IPS DF 6.9 (cell line): ENCODE measurements around the gene SEMA4C.

ENCODE experiments used
- DNase-seq: peaks from one replicate; pipeline ENCODE4 v3.0.0-alpha.2; 2013; ENCODE audit warnings: low read depth, low spot score
- H3K27ac ChIP-seq: one replicate; pipeline ENCODE4 v1.5.1; 2013; ENCODE audit warnings: low read length, control low read depth
- H3K27me3 ChIP-seq: 2 replicates; pipeline ENCODE4 v1.6.1; 2013; ENCODE audit warnings: mild to moderate bottlenecking, low read length; ENCODE audit not compliant: control insufficient read depth, insufficient read depth
- H3K36me3 ChIP-seq: 2 replicates; pipeline ENCODE4 v1.6.1; 2013; ENCODE audit warnings: low read length; ENCODE audit not compliant: control insufficient read depth, insufficient read depth
- H3K4me1 ChIP-seq: 2 replicates; pipeline ENCODE4 v1.6.1; 2013; ENCODE audit warnings: low read length; ENCODE audit not compliant: control insufficient read depth, insufficient read depth
- H3K4me3 ChIP-seq: 2 replicates; pipeline ENCODE4 v1.5.1; 2013; ENCODE audit warnings: mild to moderate bottlenecking, low read length
- H3K9me3 ChIP-seq: 2 replicates; pipeline ENCODE4 v1.6.1; 2013; ENCODE audit warnings: low read length, inconsistent platforms; ENCODE audit not compliant: control insufficient read depth, insufficient read depth
- WGBS: extraction: QIAGEN DNeasy Blood & Tissue Kit; methylation state at CpG from one replicate; pipeline ENCODE4 v1.1.7; 2013; ENCODE audit warnings: mixed read lengths, missing lambda C conversion rate; ENCODE audit not compliant: insufficient read length, insufficient coverage; 5-methylcytosine and 5-hydroxymethylcytosine counted together

SEMA4C gene

DNA sequence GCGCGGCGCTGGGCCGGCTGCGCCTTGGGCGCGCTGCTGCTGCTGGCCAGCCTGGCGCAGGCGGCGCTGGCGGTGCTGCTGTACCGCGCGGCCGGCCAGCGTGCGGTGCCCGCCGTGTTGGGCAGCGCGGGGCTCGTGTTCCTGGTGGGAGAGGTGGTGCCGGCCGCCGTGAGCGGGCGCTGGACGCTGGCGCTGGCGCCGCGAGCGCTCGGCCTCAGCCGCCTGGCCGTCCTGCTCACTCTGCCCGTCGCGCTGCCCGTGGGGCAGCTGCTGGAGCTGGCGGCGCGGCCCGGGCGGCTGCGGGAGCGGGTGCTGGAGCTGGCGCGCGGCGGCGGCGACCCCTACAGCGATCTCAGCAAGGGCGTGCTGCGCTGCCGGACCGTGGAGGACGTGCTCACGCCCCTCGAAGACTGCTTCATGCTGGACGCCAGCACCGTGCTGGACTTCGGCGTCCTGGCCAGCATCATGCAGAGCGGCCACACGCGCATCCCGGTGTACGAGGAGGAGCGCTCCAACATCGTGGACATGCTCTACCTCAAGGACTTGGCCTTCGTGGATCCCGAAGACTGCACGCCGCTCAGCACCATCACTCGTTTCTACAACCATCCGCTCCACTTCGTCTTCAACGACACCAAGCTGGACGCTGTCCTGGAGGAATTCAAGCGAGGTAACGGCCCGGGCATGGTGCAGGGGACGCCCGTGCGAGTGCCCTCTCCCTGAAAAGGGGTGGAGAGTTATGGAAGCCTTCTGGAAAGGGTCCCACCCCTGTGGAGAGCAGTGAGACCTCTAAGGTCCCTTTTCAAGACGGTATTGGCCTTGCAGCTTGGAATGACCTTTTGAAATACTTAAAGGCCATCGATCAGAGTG is 52.8 kb downstream of the SEMA4C start:
- H3K36me3 ChIP-seq: no peaks in the 10 kb centered on the region; the same call in 1 of the 2 replicates
- H3K27ac ChIP-seq: no peak overlapping the region
- no peaks in the 10 kb centered on the region for H3K27me3 ChIP-seq
- no CpG with 5 or more reads among the region's 89 CpGs for WGBS
- H3K9me3 ChIP-seq: no peaks in the 10 kb centered on the region
- DNase-seq: no peak
- H3K4me1 ChIP-seq: 0 out of 2 replicates have a peak, but pooled peaks cover 1% of the 10 kb centered on the region
- H3K4me3 ChIP-seq: peak overlapping the region; percentile 89

DNA sequence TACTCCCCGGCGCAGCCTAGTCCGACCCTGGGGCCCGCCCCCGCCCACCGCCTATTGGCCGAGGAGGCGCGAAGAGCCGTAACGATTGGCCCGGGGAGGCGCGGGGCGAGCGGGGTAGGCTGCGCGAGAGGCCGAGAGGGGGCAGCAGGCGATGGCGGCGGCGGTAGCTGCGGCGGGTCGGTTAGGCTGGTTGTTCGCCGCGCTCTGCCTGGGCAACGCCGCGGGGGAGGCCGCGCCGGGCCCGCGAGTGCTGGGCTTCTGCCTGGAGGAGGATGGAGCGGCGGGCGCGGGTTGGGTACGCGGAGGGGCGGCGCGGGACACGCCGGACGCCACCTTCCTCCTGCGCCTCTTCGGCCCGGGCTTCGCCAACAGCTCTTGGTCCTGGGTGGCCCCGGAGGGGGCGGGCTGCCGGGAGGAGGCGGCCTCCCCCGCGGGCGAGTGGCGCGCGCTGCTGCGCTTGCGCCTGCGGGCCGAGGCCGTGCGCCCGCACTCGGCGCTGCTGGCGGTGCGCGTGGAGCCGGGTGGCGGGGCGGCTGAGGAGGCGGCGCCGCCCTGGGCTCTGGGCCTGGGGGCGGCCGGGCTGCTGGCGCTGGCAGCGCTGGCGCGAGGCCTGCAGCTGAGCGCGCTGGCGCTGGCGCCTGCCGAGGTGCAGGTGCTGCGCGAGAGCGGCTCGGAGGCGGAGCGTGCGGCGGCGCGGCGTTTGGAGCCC is 53.6 kb downstream of the SEMA4C start, which contains the start of gene CNNM3:
CNNM3 (plus strand) TSS at position 142 of the 709 bp plus-strand sequence; CDS start at position 152, 10 bp downstream.
- 0 out of 2 replicates have a peak, but pooled peaks cover 1% of the 10 kb centered on the region for H3K4me1 ChIP-seq
- no peaks in the 10 kb centered on the region for H3K9me3 ChIP-seq
- no peak within 1 kb of the TSS for H3K27ac ChIP-seq
- peak; percentile 82 for DNase-seq
- no peaks in the 10 kb centered on the region; the same call in 1 of the 2 replicates for H3K36me3 ChIP-seq
- no CpG with 5 or more reads among the region's 103 CpGs for WGBS
- H3K4me3 ChIP-seq: peak within 1 kb of the TSS; percentile 89
- no peaks in the 10 kb centered on the region for H3K27me3 ChIP-seq

DNA sequence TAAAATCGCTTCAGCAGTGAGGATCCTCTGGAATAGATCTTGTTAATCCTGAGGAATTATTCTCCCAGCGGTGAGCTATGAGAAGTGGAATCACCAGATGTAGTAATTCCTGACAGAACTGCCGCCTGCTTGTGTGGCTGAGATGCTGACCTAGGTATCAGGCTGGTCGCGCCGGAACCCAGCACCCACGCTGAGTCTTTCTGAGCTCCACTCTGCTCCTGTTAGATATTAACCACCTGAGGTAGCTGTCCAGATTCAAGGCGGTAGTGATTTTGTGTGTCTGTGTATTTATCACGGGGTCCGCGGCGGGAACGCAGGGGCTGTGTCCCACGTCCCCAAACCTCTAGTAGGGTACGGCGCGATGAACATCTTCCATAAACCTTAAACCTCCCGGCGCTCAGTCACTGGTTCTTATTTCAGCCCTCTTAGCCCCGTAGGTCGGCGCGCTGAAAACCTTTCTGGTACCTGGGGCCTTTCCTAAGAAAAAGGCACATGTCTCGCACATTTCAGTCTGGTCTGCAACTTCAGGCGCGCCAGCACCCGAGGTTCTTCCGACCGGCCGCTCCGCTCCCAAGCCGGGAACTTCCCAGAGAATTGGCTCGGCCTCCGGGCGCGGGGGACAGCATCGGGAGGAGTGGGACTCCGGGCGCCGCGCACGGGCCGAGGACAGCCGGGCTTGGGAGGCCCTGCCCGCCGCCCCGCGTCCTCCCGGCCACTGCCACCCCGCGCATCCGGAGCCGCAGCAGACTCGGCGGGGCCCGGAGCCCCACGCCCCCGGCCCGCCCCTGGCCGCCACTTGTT is 54.4 kb downstream of the SEMA4C start:
- Histone ChIP-seq H3K36me3 (no peaks in the 10 kb centered on the region; the same call in 1 of the 2 replicates), H3K27ac (no peak overlapping the region), H3K27me3 (no peaks in the 10 kb centered on the region), H3K9me3 (no peaks in the 10 kb centered on the region), H3K4me3 (peak overlapping the region; percentile 61; the same call in 1 of the 2 replicates), H3K4me1 (0 out of 2 replicates have a peak, but pooled peaks cover 1% of the 10 kb centered on the region)
- DNase-seq: no peak
- WGBS: no CpG with 5 or more reads among the region's 60 CpGs

DNA sequence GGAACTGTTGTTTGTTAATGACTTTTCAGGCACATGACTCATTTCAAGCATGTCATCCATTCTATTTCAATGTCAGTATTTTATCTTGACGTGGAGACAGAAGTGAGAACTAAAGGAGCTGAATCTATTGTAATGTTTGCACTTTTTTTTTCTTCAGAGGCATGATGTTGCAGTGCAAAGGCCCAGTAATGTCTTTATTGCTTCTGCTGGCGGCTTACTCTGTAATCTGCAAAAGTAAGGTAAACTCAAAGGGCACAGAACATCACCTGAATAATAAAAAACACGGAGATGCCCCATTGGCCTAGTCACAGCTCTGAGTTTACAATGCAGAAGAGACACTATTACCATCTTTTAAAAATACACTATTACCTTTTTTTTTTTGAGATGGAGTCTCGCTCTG is 56.2 kb downstream of the SEMA4C start:
- Histone ChIP-seq H3K4me1 (0 out of 2 replicates have a peak, but pooled peaks cover 1% of the 10 kb centered on the region), H3K9me3 (no peaks in the 10 kb centered on the region), H3K4me3 (no peak overlapping the region), H3K27me3 (no peaks in the 10 kb centered on the region), H3K27ac (no peak overlapping the region), H3K36me3 (no peaks in the 10 kb centered on the region)
- WGBS: no CpG with 5 or more reads among the region's 4 CpGs
- DNase-seq: no peak

DNA sequence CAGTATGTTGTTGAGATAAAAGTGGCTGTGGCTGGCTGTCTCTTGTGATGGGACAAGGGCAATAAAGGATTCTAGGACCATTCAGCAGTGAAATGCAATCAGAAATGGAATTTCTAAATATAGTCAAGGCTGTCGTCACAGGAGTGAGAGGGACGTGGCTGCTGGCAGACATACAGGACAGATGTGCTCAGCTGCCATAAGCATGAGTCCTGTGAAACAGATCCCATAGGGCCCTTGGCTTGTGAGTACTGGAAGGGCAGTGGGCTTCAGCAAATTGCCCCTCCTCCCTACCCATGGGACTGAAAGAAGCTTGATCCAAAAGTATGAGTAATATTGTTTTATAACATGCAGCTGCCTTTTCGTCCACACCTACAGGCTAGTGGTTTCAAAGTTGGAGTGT is 58.0 kb downstream of the SEMA4C start:
- Histone ChIP-seq H3K4me1 (no peaks in the 10 kb centered on the region), H3K27ac (no peak overlapping the region), H3K27me3 (no peaks in the 10 kb centered on the region), H3K9me3 (no peaks in the 10 kb centered on the region), H3K4me3 (no peak overlapping the region), H3K36me3 (no peaks in the 10 kb centered on the region)
- DNase-seq: no peak
- WGBS: no CpG with 5 or more reads among the region's 3 CpGs

DNA sequence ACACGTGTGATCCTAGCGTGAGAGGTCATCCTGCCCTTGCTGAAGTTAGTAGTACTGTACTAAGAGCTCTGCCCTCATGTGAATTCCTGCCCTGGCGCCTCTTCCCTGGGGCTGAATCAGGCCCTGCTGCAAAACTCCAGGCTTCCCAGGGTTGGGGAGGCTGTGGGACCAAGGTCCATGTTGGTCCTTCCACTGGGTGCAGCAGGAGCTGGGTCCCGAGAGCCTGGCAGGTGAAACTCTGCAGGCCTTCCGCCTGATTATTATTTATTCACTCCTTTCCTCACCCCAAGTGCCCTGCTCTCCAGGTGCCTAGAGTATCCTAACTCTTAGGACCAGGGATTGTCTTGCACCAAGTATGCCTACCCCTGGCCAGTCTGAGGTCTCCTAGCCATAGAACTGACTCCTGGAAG is 59.1 kb downstream of the SEMA4C start:
- no peak for DNase-seq
- Histone ChIP-seq H3K4me1 (no peaks in the 10 kb centered on the region), H3K9me3 (no peaks in the 10 kb centered on the region), H3K27me3 (no peaks in the 10 kb centered on the region), H3K4me3 (no peak overlapping the region), H3K27ac (no peak overlapping the region), H3K36me3 (no peaks in the 10 kb centered on the region)
- no CpG with 5 or more reads among the region's 5 CpGs for WGBS

DNA sequence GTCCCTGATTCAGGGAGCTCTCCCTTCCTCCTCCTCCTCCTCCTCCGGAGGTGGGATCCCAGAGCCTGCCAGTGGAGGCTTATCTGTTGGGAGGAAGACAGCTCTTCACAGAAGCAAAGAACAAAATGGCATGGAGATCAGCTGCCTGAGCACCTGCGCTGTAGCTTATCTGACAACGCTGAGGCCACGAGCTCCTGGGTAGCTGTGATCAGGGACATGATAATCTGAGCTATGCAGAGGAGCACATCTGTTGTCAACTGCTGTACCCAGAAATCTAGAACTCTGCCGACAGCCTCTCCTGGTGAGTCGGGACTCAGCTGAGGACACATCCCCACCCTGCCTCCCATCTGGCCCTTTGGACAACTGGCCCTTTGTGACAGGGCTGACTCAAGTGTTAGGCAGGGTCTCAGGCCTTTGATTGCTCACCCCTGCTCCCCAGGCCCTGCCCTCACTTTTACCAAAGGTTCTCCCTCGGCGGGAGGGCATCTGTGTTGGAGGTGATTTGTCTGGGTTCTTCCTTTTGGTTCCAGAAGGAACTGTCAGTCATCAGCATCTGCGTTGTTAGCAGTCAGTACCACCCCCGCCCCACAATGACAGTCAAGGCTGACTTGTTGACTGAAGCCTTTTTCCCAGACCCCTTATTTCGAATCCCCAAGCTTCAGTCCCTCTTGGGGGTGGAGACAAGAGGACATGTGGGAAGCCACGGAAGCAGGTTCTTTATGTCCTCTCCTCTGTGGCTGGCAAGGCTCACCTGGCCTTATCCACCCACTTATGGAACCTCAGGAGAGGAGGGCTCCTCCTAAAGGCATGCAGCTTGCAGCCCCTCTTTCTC is 59.7 kb downstream of the SEMA4C start:
- WGBS: no CpG with 5 or more reads among the region's 12 CpGs
- no peak for DNase-seq
- no peaks in the 10 kb centered on the region for H3K27me3 ChIP-seq
- H3K36me3 ChIP-seq: no peaks in the 10 kb centered on the region
- no peaks in the 10 kb centered on the region for H3K9me3 ChIP-seq
- H3K27ac ChIP-seq: no peak overlapping the region
- no peaks in the 10 kb centered on the region for H3K4me1 ChIP-seq
- no peak overlapping the region for H3K4me3 ChIP-seq
